OCI-LY7 (cell line): ENCODE results near the gene KCNQ4.

Source experiments
- CTCF ChIP-seq: fragments of 200-600 bp; sonication (generic); conservative IDR thresholded peaks from 2 replicates; pipeline ENCODE4 v1.5.1; 2014; ENCODE audit warnings: mild to moderate bottlenecking, antibody characterized with exemption, low read length, moderate library complexity, mixed read lengths
- EZH2phosphoT487 ChIP-seq: fragments of 200-600 bp; sonication (generic); IDR thresholded peaks from 2 replicates; pipeline ENCODE4 v1.6.1; 2018; ENCODE audit warnings: low read depth, borderline replicate concordance, mild to moderate bottlenecking, mixed run types, antibody characterized with exemption, low read length, moderate library complexity, mixed read lengths

DNA sequence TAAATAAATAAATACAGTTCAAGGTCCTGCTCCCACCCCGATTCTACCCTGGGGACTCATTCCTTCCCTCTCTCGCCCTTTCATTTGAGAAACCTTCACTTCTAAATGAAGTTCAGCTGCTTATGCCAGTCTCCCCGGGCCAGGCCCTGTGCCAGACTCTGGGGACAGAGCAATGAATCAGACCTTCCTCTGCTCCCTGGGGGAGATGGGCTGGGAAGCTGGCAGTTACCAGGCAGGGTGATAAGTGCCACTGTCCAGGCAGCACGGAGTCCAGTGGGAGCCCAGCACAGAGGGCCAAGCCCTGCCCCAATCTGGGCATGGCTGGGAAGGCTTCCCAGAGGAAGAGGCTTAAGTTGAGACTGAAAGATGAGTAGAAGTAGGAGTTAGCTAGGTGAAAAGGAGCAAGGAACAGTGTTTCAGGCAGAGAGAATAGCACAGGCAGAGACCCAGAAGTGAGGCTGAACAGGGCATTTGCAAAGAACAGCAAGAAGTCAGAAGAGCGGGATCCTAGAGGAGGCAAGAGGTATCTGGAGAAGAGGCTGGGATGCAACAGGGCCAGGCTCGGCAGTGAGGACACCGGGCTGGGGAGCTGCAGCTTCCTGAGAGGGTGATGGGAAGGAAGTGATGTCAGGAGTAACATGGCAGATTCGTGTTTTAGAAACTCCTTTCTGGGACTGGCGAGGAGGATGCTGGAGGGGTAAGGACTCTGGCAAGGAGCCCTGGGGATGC, 13.5 kb downstream of the KCNQ4 start:
- TF ChIP-seq CTCF (no peak), EZH2phosphoT487 (no peak)
